GM23338 (cell line): Measurements from ENCODE around the gene CPTP. TPM values are rescaled to one million over a fixed set of nuclear protein-coding genes. Genes with fewer than 3 reads are reported as not detected.

ENCODE experiments used
- ATAC-seq: fragments of 200-7000 bp; cut with Tn5 transposase; 3 replicates; pipeline ENCODE4 v1.9.1; 2020
- DNase-seq: peaks from one replicate; pipeline ENCODE4 v3.0.0-alpha.2; 2015; ENCODE audit warnings: low spot score
- H2AFZ ChIP-seq: fragments of 200-600 bp; sonication (generic); 2 replicates; pipeline ENCODE4 v1.8.0; 2016; ENCODE audit warnings: antibody characterized with exemption, mild to moderate bottlenecking, moderate library complexity
- H3F3A ChIP-seq: fragments of 200-600 bp; sonication (generic); replicated peaks from 2 replicates; pipeline ENCODE4 v1.8.0; 2017; ENCODE audit warnings: antibody characterized with exemption, mixed run types, low read depth
- H3K27ac ChIP-seq: fragments of 200-600 bp; sonication (generic); 2 replicates; pipeline ENCODE4 v1.6.1; 2016; ENCODE audit warnings: low read depth
- H3K27me3 ChIP-seq: fragments of 200-600 bp; sonication (generic); 2 replicates; pipeline ENCODE4 v1.8.0; 2016; ENCODE audit warnings: mild to moderate bottlenecking, mixed run types, moderate library complexity; ENCODE audit not compliant: insufficient read depth
- H3K36me3 ChIP-seq: fragments of 200-600 bp; sonication (generic); 2 replicates; pipeline ENCODE4 v1.8.0; 2016; ENCODE audit warnings: mild to moderate bottlenecking; ENCODE audit not compliant: insufficient read depth
- H3K4me1 ChIP-seq: fragments of 200-600 bp; sonication (generic); 2 replicates; pipeline ENCODE4 v1.8.0; 2016; ENCODE audit warnings: mild to moderate bottlenecking, moderate library complexity; ENCODE audit not compliant: insufficient read depth
- H3K4me2 ChIP-seq: fragments of 200-600 bp; sonication (generic); 2 replicates; pipeline ENCODE4 v1.7.1; 2017; ENCODE audit warnings: mixed run types
- H3K4me3 ChIP-seq: fragments of 200-600 bp; sonication (generic); 2 replicates; pipeline ENCODE4 v1.6.1; 2016; ENCODE audit warnings: mixed run types
- H3K79me2 ChIP-seq: fragments of 200-600 bp; sonication (generic); replicated peaks from 2 replicates; pipeline ENCODE4 v1.8.0; 2017; ENCODE audit warnings: mild to moderate bottlenecking; ENCODE audit not compliant: insufficient read depth
- H3K9me2 ChIP-seq: fragments of 200-600 bp; sonication (generic); 2 replicates; pipeline ENCODE4 v1.8.0; 2017; ENCODE audit not compliant: insufficient read depth
- H4K20me1 ChIP-seq: fragments of 200-600 bp; sonication (generic); replicated peaks from 2 replicates; pipeline ENCODE4 v1.8.0; 2017; ENCODE audit warnings: mild to moderate bottlenecking; ENCODE audit not compliant: insufficient read depth
- H3K27ac Mint-ChIP-seq: 2 replicates; pipeline ENCODE4 v1.8.0; 2020; ENCODE audit warnings: inconsistent platforms, mild to moderate bottlenecking, moderate library complexity, mixed read lengths
- H3K27me3 Mint-ChIP-seq: 3 replicates; pipeline ENCODE4 v1.8.0; 2022; ENCODE audit warnings: low read depth, mild to moderate bottlenecking, moderate library complexity, mixed read lengths, inconsistent platforms; ENCODE audit not compliant: insufficient read depth, poor library complexity
- H3K36me3 Mint-ChIP-seq: 3 replicates; pipeline ENCODE4 v1.8.0; 2021; ENCODE audit warnings: low read depth, mild to moderate bottlenecking, inconsistent platforms, moderate library complexity, mixed read lengths
- H3K4me1 Mint-ChIP-seq: 3 replicates; pipeline ENCODE4 v1.8.0; 2020; ENCODE audit warnings: mild to moderate bottlenecking, inconsistent platforms, mixed read lengths
- H3K4me3 Mint-ChIP-seq: 3 replicates; pipeline ENCODE4 v1.8.0; 2021; ENCODE audit warnings: moderate library complexity, mild to moderate bottlenecking, inconsistent platforms, mixed read lengths
- H3K9me3 Mint-ChIP-seq: 3 replicates; pipeline ENCODE4 v1.8.0; 2020; ENCODE audit warnings: moderate library complexity, mild to moderate bottlenecking, inconsistent platforms, mixed read lengths
- CREB1 ChIP-seq: fragments of 250-450 bp; sonication (Bioruptor Pico); IDR thresholded peaks from 2 replicates; pipeline ENCODE4 v1.5.0; 2020; ENCODE audit warnings: low read depth, mild to moderate bottlenecking, moderate library complexity
- CTCF ChIP-seq, 2 experiments: fragments of 200-600 bp in 1 of 2; sonication (generic) in 1 of 2; conservative IDR thresholded peaks; 2 replicates each; pipeline versions ENCODE4 v1.5.1 to v1.6.1; 2016 to 2017; ENCODE audit warnings: antibody characterized with exemption in 2 of 2, low read depth in 2 of 2, mild to moderate bottlenecking in 2 of 2, moderate library complexity in 1 of 2
- ETS1 ChIP-seq: IDR thresholded peaks from 2 replicates; pipeline ENCODE4 v1.6.1; 2016; ENCODE audit warnings: antibody characterized with exemption
- EZH2phosphoT487 ChIP-seq: fragments of 200-600 bp; sonication (generic); IDR thresholded peaks from one replicate; pipeline ENCODE4 v1.8.1; 2018; ENCODE audit warnings: antibody characterized with exemption; ENCODE audit not compliant: unreplicated experiment
- JUNB ChIP-seq: IDR thresholded peaks from one replicate; pipeline ENCODE4 v1.6.1; 2016; ENCODE audit warnings: antibody characterized with exemption; ENCODE audit not compliant: unreplicated experiment
- NANOG ChIP-seq: IDR thresholded peaks from 2 replicates; pipeline ENCODE4 v1.6.1; 2016; ENCODE audit warnings: antibody characterized with exemption, borderline replicate concordance
- polyA plus RNA-seq: library from polyadenylated mRNA; unstranded; fragments of >200 nt; fragmentation: Nextera tagmentation; extraction: Ambion mirVana; gene quantifications from 2 replicates; pipeline ENCODE4 v1.2.1, GENCODE V29; 2016
- total RNA-seq: library from RNA; depleted of rRNA; stranded (reverse); fragments of >200 nt; shearing (Covaris generic); gene quantifications from 2 replicates; pipeline ENCODE4 v1.2.3, GENCODE V29; 2014
- TF ChIP-seq, protein P1 (sequence below): fragments of 250-450 bp; sonication (Bioruptor Pico); IDR thresholded peaks from 2 replicates; pipeline ENCODE4 v1.5.0; 2020; ENCODE audit warnings: mild to moderate bottlenecking, moderate library complexity

The CPTP gene
- total and polyA plus RNA-seq, 2 experiments from 2014 or later = 8.1 to 13.5 TPM

- TF ChIP-seq, protein P1, sequence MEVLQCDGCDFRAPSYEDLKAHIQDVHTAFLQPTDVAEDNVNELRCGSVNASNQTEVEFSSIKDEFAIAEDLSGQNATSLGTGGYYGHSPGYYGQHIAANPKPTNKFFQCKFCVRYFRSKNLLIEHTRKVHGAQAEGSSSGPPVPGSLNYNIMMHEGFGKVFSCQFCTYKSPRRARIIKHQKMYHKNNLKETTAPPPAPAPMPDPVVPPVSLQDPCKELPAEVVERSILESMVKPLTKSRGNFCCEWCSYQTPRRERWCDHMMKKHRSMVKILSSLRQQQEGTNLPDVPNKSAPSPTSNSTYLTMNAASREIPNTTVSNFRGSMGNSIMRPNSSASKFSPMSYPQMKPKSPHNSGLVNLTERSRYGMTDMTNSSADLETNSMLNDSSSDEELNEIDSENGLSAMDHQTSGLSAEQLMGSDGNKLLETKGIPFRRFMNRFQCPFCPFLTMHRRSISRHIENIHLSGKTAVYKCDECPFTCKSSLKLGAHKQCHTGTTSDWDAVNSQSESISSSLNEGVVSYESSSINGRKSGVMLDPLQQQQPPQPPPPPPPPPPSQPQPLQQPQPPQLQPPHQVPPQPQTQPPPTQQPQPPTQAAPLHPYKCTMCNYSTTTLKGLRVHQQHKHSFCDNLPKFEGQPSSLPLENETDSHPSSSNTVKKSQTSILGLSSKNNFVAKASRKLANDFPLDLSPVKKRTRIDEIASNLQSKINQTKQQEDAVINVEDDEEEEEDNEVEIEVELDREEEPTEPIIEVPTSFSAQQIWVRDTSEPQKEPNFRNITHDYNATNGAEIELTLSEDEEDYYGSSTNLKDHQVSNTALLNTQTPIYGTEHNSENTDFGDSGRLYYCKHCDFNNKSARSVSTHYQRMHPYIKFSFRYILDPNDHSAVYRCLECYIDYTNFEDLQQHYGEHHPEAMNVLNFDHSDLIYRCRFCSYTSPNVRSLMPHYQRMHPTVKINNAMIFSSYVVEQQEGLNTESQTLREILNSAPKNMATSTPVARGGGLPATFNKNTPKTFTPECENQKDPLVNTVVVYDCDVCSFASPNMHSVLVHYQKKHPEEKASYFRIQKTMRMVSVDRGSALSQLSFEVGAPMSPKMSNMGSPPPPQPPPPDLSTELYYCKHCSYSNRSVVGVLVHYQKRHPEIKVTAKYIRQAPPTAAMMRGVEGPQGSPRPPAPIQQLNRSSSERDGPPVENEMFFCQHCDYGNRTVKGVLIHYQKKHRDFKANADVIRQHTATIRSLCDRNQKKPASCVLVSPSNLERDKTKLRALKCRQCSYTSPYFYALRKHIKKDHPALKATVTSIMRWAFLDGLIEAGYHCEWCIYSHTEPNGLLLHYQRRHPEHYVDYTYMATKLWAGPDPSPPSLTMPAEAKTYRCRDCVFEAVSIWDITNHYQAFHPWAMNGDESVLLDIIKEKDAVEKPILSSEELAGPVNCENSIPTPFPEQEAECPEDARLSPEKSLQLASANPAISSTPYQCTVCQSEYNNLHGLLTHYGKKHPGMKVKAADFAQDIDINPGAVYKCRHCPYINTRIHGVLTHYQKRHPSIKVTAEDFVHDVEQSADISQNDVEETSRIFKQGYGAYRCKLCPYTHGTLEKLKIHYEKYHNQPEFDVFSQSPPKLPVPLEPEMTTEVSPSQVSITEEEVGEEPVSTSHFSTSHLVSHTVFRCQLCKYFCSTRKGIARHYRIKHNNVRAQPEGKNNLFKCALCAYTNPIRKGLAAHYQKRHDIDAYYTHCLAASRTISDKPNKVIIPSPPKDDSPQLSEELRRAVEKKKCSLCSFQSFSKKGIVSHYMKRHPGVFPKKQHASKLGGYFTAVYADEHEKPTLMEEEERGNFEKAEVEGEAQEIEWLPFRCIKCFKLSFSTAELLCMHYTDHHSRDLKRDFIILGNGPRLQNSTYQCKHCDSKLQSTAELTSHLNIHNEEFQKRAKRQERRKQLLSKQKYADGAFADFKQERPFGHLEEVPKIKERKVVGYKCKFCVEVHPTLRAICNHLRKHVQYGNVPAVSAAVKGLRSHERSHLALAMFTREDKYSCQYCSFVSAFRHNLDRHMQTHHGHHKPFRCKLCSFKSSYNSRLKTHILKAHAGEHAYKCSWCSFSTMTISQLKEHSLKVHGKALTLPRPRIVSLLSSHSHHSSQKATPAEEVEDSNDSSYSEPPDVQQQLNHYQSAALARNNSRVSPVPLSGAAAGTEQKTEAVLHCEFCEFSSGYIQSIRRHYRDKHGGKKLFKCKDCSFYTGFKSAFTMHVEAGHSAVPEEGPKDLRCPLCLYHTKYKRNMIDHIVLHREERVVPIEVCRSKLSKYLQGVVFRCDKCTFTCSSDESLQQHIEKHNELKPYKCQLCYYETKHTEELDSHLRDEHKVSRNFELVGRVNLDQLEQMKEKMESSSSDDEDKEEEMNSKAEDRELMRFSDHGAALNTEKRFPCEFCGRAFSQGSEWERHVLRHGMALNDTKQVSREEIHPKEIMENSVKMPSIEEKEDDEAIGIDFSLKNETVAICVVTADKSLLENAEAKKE (CRISPR knock-in tag) = no peak
- TF ChIP-seq CTCF (conservative IDR thresholded peaks at IDR 0.05; ENCODE audit: low read depth in 2 of 2) = no peak
- no peak for TF ChIP-seq JUNB
These were observed 46.0 kb upstream of the CPTP start (continued) for GRCh38 chr1:1278620-1279019.

GRCh38 chr1:1279028-1279427 lies 45.6 kb upstream of the CPTP start:
- no peaks in the 10 kb centered on the region for H3F3A ChIP-seq
- H3K27ac Mint-ChIP-seq = no peak overlapping the region
- peaks cover 4% of the 10 kb centered on the region; the same call in 1 of the 3 replicates for H3K36me3 Mint-ChIP-seq
- H3K27me3 Mint-ChIP-seq = peaks cover 16% of the 10 kb centered on the region
- no peaks in the 10 kb centered on the region for H3K36me3 ChIP-seq
- no peaks in the 10 kb centered on the region for H3K79me2 ChIP-seq
- no peak for DNase-seq
- no peak overlapping the region for H3K4me3 Mint-ChIP-seq
- no peak overlapping the region for H3K4me3 ChIP-seq
- no peaks in the 10 kb centered on the region; the same call in 2 of the 3 replicates for H3K4me1 Mint-ChIP-seq
- H3K4me1 ChIP-seq = no peaks in the 10 kb centered on the region
- no peaks in the 10 kb centered on the region for H4K20me1 ChIP-seq
- no peak overlapping the region for H3K27ac ChIP-seq
- H3K9me3 Mint-ChIP-seq = peaks cover 3% of the 10 kb centered on the region; the same call in 1 of the 3 replicates
- no peak overlapping the region for H2AFZ ChIP-seq
- H3K9me2 ChIP-seq = no peaks in the 10 kb centered on the region
- H3K4me2 ChIP-seq = no peak overlapping the region
- ATAC-seq = no peak
- no peaks in the 10 kb centered on the region for H3K27me3 ChIP-seq
- TF ChIP-seq EZH2phosphoT487 (no peak), ETS1 (no peak), CREB1 (CRISPR knock-in tag) (no peak), NANOG (no peak)
- TF ChIP-seq, protein P1 (CRISPR knock-in tag) = no peak
